IMR-90 (cell line): ENCODE results near the gene EFHD2. TPM values are rescaled to one million over a fixed set of nuclear protein-coding genes. Genes with fewer than 3 reads are reported as not detected.
A peak's percentile ranks its signal among the peaks of the same experiment; 100 is the strongest.

Source experiments
- ATAC-seq: fragments of 200-7000 bp; cut with Tn5 transposase; 2 replicates; pipeline ENCODE4 v1.9.1; 2020; ENCODE audit warnings: low read depth, mild to moderate bottlenecking, moderate library complexity
- BruUV-seq: library from RNA; stranded (reverse); fragments of 400-500 nt; replicated peaks from 2 replicates; lab custom pipeline; 2021; lab: Mats Ljungman, UMichigan
- CTCF ChIA-PET: fragments of 300-600 bp; formaldehyde crosslinking; extraction: SDS; loops from one replicate; lab custom pipeline; 2021; ENCODE audit warnings: antibody characterized with exemption; lab: Yijun Ruan, JAX
- POLR2A ChIA-PET: fragments of 300-600 bp; sonication (Branson Sonifier 250); formaldehyde crosslinking; loops from one replicate; lab custom pipeline; 2022; ENCODE audit warnings: antibody characterized with exemption; ENCODE audit not compliant: unreplicated experiment; lab: Charles Lee
- DNase-seq: peaks from one replicate; pipeline ENCODE4 v3.0.0; 2013
- H2AFZ ChIP-seq: replicated peaks from 2 replicates; pipeline ENCODE3; 2013; ENCODE audit warnings: low read length, mild to moderate bottlenecking; ENCODE audit not compliant: poor library complexity
- H2AK5ac ChIP-seq: 2 replicates; pipeline ENCODE4 v1.6.1; 2013; ENCODE audit warnings: low read depth, low read length, inconsistent platforms
- H2AK9ac ChIP-seq: replicated peaks from 2 replicates; pipeline ENCODE3; 2013; ENCODE audit warnings: mild to moderate bottlenecking, low read depth, low read length, moderate library complexity; ENCODE audit not compliant: poor library complexity
- H2BK120ac ChIP-seq: 2 replicates; pipeline ENCODE4 v1.6.1; 2013; ENCODE audit warnings: low read depth, low read length, inconsistent platforms
- H2BK15ac ChIP-seq: 3 replicates; pipeline ENCODE4 v1.6.1; 2013; ENCODE audit warnings: low read depth, low read length, inconsistent platforms
- H2BK20ac ChIP-seq: 2 replicates; pipeline ENCODE4 v1.6.1; 2013; ENCODE audit warnings: low read depth, mild to moderate bottlenecking, inconsistent platforms, low read length, moderate library complexity
- H2BK5ac ChIP-seq: 2 replicates; pipeline ENCODE4 v1.6.1; 2013; ENCODE audit warnings: mild to moderate bottlenecking, low read depth, low read length, inconsistent platforms; ENCODE audit not compliant: poor library complexity, severe bottlenecking
- H3K14ac ChIP-seq: replicated peaks from 2 replicates; pipeline ENCODE4 v1.6.1; 2013; ENCODE audit warnings: low read depth, low read length, inconsistent platforms
- H3K18ac ChIP-seq: 2 replicates; pipeline ENCODE4 v1.6.1; 2013; ENCODE audit warnings: low read depth, low read length, control low read depth
- H3K23ac ChIP-seq: 2 replicates; pipeline ENCODE4 v1.6.1; 2013; ENCODE audit warnings: low read depth, low read length, inconsistent platforms
- H3K27ac ChIP-seq: 2 replicates; pipeline ENCODE4 v1.5.1; 2013; ENCODE audit warnings: mild to moderate bottlenecking, control low read depth, low read length; ENCODE audit not compliant: insufficient read depth
- H3K27me3 ChIP-seq: 2 replicates; pipeline ENCODE4 v1.6.1; 2013; ENCODE audit warnings: low read length; ENCODE audit not compliant: control insufficient read depth, insufficient read depth
- H3K36me3 ChIP-seq: 2 replicates; pipeline ENCODE4 v1.6.1; 2013; ENCODE audit warnings: low read length, mixed read lengths; ENCODE audit not compliant: control insufficient read depth, insufficient read depth
- H3K4ac ChIP-seq: 2 replicates; pipeline ENCODE4 v1.6.1; 2013; ENCODE audit warnings: low read depth, low read length, inconsistent platforms
- H3K4me1 ChIP-seq: 2 replicates; pipeline ENCODE4 v1.6.1; 2013; ENCODE audit warnings: low read length, mixed read lengths; ENCODE audit not compliant: control insufficient read depth, insufficient read depth
- H3K4me2 ChIP-seq: 2 replicates; pipeline ENCODE4 v1.6.1; 2013; ENCODE audit warnings: low read depth, mild to moderate bottlenecking, control low read depth, low read length, moderate library complexity
- H3K4me3 ChIP-seq: 2 replicates; pipeline ENCODE4 v1.5.1; 2013; ENCODE audit warnings: low read depth, mild to moderate bottlenecking, control low read depth, low read length, moderate library complexity; ENCODE audit not compliant: insufficient read depth
- H3K56ac ChIP-seq: 2 replicates; pipeline ENCODE4 v1.6.1; 2013; ENCODE audit warnings: low read length, inconsistent platforms; ENCODE audit not compliant: insufficient read depth; ENCODE audit errors: extremely low read depth
- H3K79me1 ChIP-seq, 2 experiments: 2 replicates each; pipeline ENCODE4 v1.6.1; 2013; ENCODE audit warnings: low read length in 2 of 2, inconsistent platforms in 1 of 2, low read depth in 1 of 2
- H3K9ac ChIP-seq: 2 replicates; pipeline ENCODE4 v1.6.1; 2013; ENCODE audit warnings: low read depth, low read length, control low read depth
- H3K9me1 ChIP-seq: 2 replicates; pipeline ENCODE4 v1.6.1; 2013; ENCODE audit warnings: low read length, inconsistent platforms; ENCODE audit not compliant: insufficient read depth
- H3K9me3 ChIP-seq: 2 replicates; pipeline ENCODE4 v1.6.1; 2013; ENCODE audit warnings: low read length; ENCODE audit not compliant: control insufficient read depth, insufficient read depth
- H4K20me1 ChIP-seq: 2 replicates; pipeline ENCODE4 v1.6.1; 2013; ENCODE audit warnings: low read length, inconsistent platforms; ENCODE audit not compliant: insufficient read depth
- H4K5ac ChIP-seq: 2 replicates; pipeline ENCODE4 v1.6.1; 2013; ENCODE audit warnings: mild to moderate bottlenecking, low read depth, low read length, control low read depth
- H4K8ac ChIP-seq, 2 experiments: 2 replicates each; pipeline ENCODE4 v1.6.1; 2013; ENCODE audit warnings: low read depth in 2 of 2, low read length in 2 of 2, control low read depth in 1 of 2, inconsistent platforms in 1 of 2
- H4K91ac ChIP-seq: 2 replicates; pipeline ENCODE4 v1.6.1; 2013; ENCODE audit warnings: low read depth, low read length, inconsistent platforms; ENCODE audit not compliant: insufficient read depth
- FOS ChIP-seq: fragments of 150-350 bp; IDR thresholded peaks from 2 replicates; pipeline ENCODE4 v1.6.1; 2016; ENCODE audit warnings: low read depth, low read length
- WGBS, 2 experiments: methylation state at CpG; one replicate each; pipeline versions ENCODE4 v1.1.5 to v1.1.7; 2013; ENCODE audit warnings: missing lambda C conversion rate in 2 of 2; ENCODE audit not compliant: insufficient read length in 1 of 2; ENCODE audit errors: extremely low coverage in 2 of 2; 5-methylcytosine and 5-hydroxymethylcytosine counted together
- dilution Hi-C: fragments of 300-500 bp; cut with HindIII; formaldehyde crosslinking; loops from one replicate; pipeline ENCODE4 v1.14.3; 2018; ENCODE audit warnings: low sequenced_read_pairs; ENCODE audit not compliant: unreplicated experiment
- in situ Hi-C: fragments of 300-500 bp; cut with MboI; formaldehyde crosslinking; loops from 3 replicates; pipeline ENCODE4 v1.14.3; 2019; ENCODE audit warnings: low sequenced_read_pairs, inconsistent platforms, mixed read lengths
- intact Hi-C: fragments of 100-400 bp; cut with micrococcal nuclease; formaldehyde crosslinking; loops from 2 replicates; pipeline ENCODE4 v1.10.0; 2022
- polyA plus RNA-seq, 3 experiments: library from polyadenylated mRNA; depleted of rRNA; stranded (reverse); fragments of >200 nt; gene quantifications; 2 replicates each; pipeline ENCODE4 v1.2.3, GENCODE V29; 2012; ENCODE audit warnings: low replicate concordance in 1 of 3
- total RNA-seq: library from RNA; depleted of rRNA; stranded (reverse); fragments of >200 nt; gene quantifications from 2 replicates; pipeline ENCODE4 v1.2.3, GENCODE V29; 2012
- TF ChIP-seq, protein P1 (sequence below): fragments of 150-350 bp; IDR thresholded peaks from 2 replicates; pipeline ENCODE4 v1.6.1; 2017; ENCODE audit warnings: mild to moderate bottlenecking, antibody characterized with exemption, low read length, low read depth

Gene EFHD2
- total and polyA plus RNA-seq, 2 of the 4 experiments (the other 2 are of a cell fraction): 22.6 to 58.9 TPM

GRCh38 chr1:15428815-15429435, 19.2 kb downstream of the EFHD2 start:
- intact Hi-C loops: no loop called here
- no peak overlapping the region for H3K14ac ChIP-seq
- no peak overlapping the region for H2BK15ac ChIP-seq
- H2AK9ac ChIP-seq: no peak overlapping the region
- no peaks in the 10 kb centered on the region for H3K27me3 ChIP-seq
- ATAC-seq: no peak
- no peak overlapping the region for H3K56ac ChIP-seq
- peaks cover 7% of the 10 kb centered on the region for H3K36me3 ChIP-seq
- POLR2A ChIA-PET: no interaction called here
- no peak overlapping the region for H3K23ac ChIP-seq
- H2AFZ ChIP-seq: no peak overlapping the region
- no peak overlapping the region for H2BK120ac ChIP-seq
- no peak overlapping the region for H3K9ac ChIP-seq
- no peak overlapping the region for H2BK5ac ChIP-seq
- CTCF ChIA-PET: no interaction called here
- no peak overlapping the region for H3K4ac ChIP-seq
- no peak overlapping the region for H3K27ac ChIP-seq
- H4K5ac ChIP-seq: no peak overlapping the region
- TF ChIP-seq FOS: no peak
- TF ChIP-seq, protein P1, sequence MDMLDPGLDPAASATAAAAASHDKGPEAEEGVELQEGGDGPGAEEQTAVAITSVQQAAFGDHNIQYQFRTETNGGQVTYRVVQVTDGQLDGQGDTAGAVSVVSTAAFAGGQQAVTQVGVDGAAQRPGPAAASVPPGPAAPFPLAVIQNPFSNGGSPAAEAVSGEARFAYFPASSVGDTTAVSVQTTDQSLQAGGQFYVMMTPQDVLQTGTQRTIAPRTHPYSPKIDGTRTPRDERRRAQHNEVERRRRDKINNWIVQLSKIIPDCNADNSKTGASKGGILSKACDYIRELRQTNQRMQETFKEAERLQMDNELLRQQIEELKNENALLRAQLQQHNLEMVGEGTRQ: no peak
- no peak overlapping the region for H3K4me2 ChIP-seq
- no peak for DNase-seq
- no peak overlapping the region for H4K8ac ChIP-seq
- H3K4me3 ChIP-seq: no peak overlapping the region
- WGBS, 2 experiments: 100% methylated on average over 1 of the region's 18 CpGs; no CpG with 5 or more reads in 1 of the 2 experiments
- no peak overlapping the region for H2BK20ac ChIP-seq
- H3K18ac ChIP-seq: no peak overlapping the region
- peaks cover 2 to 28% of the 10 kb centered on the region in 2 experiments; a peak in 1 of 4 replicates for H3K79me1 ChIP-seq
- H4K20me1 ChIP-seq: peaks cover 7% of the 10 kb centered on the region
- dilution Hi-C loops: no loop called here
- H3K4me1 ChIP-seq: peaks cover 28% of the 10 kb centered on the region
- peak overlapping the region; percentile 0; the same call in 1 of the 2 replicates for H2AK5ac ChIP-seq
- H3K9me1 ChIP-seq: peaks cover 14% of the 10 kb centered on the region
- TSS peak; percentile 60 for BruUV-seq
- in situ Hi-C loops: loop anchor here (5.0 to 10.0 kb wide), 2 partner anchors 102 to 274 kb away; partner anchors contain the start of gene TMEM51
- no peak overlapping the region for H4K91ac ChIP-seq
- no peaks in the 10 kb centered on the region for H3K9me3 ChIP-seq
